ENCODE measurements around the gene YEATS4. TPM values are rescaled to one million over a fixed set of nuclear protein-coding genes. Genes with fewer than 3 reads are reported as not detected.
"Not testable (repeated sequence)": the region's sequence is repeated elsewhere in the genome, so short reads cannot be mapped to it uniquely, and the experiment has no call there.

Gene YEATS4
- total RNA-seq, result 17.9 and 26.6 TPM in 2 replicates

DNA sequence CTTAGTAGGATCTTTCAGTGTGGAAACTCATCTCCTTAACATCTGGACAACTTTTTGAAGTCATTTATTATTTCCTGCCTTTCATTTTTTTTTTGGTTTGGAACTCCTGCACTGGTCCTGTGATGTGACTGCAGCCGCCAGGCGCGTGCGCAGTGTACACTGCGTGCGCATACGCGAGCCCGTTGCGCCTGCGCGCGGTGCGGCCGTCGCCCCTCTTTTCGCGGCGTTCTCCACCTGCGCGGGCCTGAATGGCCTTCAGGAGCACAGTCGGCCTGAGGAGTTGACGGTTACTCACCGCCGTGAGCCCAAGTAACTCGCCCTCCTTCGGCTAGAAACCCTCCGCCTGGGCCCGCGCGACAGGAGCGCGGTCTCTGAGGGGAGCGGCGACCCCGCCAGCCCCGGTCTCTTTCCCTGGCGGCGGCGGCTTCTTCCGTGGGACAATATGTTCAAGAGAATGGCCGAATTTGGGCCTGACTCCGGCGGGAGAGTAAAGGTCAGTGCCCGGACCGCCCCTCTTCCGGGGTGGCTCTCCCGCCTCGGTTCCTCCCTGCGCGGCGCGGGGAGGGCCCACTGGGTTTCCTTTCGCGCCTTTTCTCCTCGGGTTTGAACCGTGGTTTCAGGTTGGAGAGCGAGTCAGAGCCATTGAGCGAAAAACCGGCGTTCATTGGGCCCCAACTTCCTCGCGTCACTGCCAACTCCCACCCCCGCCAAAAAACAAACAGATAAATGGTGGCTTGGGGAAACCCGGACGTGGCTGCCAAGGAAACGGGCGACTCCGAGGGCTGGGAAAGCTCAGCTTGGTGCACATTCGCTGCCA, at the start of gene YEATS4:
TSS of gene YEATS4 (plus strand) at position 213 of the 817 bp plus-strand sequence. CDS start at position 443, 230 bp downstream.
- DNase-seq (ENCODE audit: extremely low read depth, low read depth, low spot score), result no peak

GRCh38 chr12:69313209-69313608, 46.3 kb upstream of the YEATS4 start:
- no peak for DNase-seq (ENCODE audit: extremely low read depth, low read depth, low spot score)

DNA sequence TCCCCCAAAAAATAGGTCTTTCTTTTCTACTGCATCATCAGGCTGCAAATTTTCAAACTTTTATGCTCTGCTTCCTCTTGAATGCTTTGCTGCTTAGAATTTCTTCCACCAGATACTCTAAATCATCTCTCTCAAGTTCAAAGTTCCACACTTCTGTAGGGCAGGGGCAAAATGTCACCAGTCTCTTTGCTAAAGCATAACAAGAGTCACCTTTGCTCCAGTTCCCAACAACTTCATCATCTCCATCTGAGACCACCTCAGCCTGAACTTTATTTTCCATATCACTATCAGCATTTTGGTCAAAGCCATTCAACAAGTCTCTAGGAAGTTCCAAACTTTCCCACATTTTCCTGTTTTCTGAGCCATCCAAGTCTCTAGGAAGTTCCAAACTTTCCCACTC, 42.8 kb upstream of the YEATS4 start:
- not testable (repeated sequence) for DNase-seq (ENCODE audit: extremely low read depth, low read depth, low spot score)

DNA sequence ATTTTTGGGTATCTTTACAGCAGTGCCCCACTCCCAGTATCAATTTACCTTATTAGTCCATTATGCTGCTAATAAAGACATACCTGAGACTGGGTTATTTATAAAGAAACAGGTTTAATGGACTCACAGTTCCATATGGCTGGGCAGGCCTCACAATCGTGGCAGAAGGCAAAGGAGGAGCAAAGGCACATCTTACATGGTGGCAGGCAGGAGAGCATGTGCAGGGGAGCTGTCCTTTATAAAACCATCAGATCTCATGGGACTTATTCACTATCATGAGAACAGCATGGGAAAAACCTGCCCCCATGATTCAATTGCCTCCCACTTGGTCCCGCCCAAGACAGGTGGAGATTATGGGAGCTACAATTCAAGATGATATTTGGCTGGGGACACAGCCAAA, 42.3 kb upstream of the YEATS4 start:
- not testable (repeated sequence) for DNase-seq (ENCODE audit: extremely low read depth, low read depth, low spot score)

DNA sequence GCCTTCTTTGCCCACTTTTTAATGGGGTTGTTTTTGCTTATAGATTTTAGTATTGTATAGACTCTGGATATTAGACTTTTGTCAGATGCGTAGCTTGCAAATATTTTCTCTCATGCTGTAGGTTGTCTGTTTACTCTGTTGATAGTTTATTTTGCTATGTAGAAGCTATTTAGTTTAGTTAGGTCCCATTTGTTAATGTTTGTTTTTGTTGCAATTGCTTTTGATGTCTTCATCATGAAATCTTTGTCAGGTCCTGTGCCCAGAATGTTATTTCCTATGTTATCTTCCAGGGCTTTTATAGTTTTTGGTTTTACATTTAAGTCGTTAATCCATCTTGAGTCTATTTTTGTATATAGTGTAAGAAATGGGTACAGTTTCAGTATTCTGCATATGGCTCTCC, 41.3 kb upstream of the YEATS4 start:
- no peak for DNase-seq (ENCODE audit: extremely low read depth, low read depth, low spot score)

DNA sequence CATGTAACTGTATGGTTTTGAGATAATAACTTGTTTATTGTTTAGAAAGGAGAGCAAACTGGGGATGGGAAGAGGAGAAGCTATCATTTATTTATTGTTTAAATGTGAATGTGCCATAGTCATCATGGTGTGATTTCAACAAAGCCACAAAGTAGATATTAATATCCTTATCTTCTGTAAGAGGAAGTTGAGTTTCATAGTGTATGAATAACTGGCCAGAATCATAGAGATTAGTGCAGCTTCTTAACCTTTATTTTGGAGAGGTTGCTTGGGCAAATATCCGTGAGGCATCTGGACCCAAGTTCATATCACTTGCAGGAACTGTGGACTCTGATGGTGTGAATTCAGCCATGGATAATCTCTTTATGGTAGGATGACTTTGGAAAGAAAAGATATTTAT, 38.2 kb upstream of the YEATS4 start:
- DNase-seq (ENCODE audit: extremely low read depth, low read depth, low spot score), result no peak

- no peak for DNase-seq (ENCODE audit: extremely low read depth, low read depth, low spot score)
Observed at GRCh38 chr12:69324797-69325466, 34.6 kb upstream of the YEATS4 start.

GRCh38 chr12:69328426-69328825, 31.1 kb upstream of the YEATS4 start:
- no peak for DNase-seq (ENCODE audit: extremely low read depth, low read depth, low spot score)

- DNase-seq (ENCODE audit: extremely low read depth, low read depth, low spot score), result no peak
Observed at GRCh38 chr12:69329669-69330428, 29.7 kb upstream of the YEATS4 start.

- DNase-seq (ENCODE audit: extremely low read depth, low read depth, low spot score), result no peak
Observed at GRCh38 chr12:69330475-69331473, 28.8 kb upstream of the YEATS4 start.

- DNase-seq (ENCODE audit: extremely low read depth, low read depth, low spot score), result no peak
Observed at GRCh38 chr12:69331519-69331908, 28.0 kb upstream of the YEATS4 start.

DNA sequence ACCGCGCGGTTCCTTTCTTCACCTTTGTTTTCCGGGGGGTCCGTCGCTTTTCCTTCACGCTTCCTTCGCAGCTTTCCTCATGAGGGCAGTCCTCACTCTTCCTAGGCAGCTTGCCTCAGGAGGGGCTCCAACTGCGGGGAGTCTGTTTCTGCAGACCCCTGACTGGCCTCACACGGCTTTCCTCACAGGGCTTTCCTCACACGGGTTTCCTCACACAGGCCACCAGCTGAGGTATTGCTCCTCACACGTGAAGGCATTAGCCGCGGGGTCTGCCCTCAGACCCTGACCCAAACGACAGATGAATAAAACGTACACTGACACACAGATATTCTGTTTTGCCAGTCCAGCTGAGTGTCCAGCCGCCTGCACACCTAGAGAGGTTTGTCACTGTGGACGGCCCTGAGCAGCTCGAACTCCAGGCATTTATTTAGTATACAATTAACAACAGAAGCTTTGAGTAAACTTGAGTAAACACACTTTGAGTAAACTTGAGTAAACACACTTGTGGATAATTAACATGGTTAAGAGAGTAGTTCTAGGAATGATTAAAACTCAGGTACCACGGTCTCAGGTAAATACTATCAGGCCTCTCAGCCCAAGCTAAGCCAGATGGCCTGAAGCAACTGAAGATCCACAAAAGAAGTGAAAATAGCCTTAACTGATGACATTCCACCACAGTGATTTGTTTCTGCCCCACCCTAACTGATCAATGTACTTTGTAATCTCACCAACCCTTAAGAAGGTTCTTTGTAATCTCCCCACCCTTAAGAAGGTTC, 27.4 kb upstream of the YEATS4 start:
- DNase-seq (ENCODE audit: extremely low read depth, low read depth, low spot score), result no peak

DNA sequence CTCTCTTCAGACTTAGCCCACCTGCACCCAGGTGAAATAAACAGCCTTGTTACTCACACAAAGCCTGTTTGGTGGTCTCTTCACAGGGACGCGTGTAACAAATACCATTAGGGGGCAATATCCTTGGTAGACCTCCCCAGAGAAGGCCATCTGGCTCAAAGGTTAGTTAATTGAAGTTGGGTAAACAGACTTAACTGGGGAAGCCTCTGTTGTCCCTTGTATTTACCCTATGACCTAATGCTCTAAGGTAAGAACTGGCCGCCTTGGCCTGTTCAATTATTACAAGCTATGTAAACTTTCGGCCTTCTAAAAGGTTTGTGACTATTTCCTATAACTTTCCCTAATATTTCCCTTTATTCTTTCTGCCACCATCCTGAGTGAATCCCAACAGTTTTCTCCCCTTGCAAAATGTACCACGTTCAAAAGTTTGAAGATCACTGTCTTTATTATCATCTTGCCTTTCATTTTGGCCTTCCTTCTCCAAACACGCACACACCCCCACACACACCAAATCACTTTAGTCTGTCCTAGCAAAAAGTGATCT, 26.7 kb upstream of the YEATS4 start:
- no peak for DNase-seq (ENCODE audit: extremely low read depth, low read depth, low spot score)

GRCh38 chr12:69334158-69334557, 25.4 kb upstream of the YEATS4 start:
- no peak for DNase-seq (ENCODE audit: extremely low read depth, low read depth, low spot score)

GRCh38 chr12:69337311-69338090, 22.0 kb upstream of the YEATS4 start:
- no peak for DNase-seq (ENCODE audit: extremely low read depth, low read depth, low spot score)

DNA sequence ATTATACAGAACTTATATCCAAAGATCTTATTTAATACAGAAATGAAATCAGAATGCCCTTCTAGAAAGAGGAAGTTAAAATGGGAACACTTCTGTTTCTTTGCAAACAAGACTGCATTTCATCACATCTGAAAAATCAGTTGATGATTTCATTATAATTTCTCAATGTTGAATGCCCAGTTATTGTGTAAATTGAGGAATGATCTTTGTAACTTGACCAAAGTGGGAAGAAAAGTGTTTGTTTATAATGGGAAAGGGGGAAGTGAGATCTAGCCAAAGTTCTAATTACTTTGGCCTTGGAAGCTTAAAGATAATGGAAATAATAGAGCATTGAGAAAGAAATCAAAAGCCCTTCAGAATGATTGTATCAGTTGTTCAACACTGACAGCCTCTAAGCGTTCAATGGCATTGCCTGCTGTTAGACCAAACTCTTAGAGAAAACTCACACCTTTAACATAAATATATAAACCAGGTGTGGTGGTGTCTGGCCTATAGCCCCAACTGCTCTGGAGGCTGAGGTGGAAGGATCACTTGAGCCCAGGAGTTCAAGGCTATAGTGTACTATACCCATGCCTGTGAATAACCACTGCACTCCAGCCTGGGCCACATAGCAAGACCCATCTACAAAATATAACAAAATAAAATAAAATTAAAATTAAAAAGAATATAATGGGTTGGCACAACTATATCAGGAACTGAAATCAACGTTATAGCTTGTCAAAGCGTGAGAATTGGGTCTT, 21.3 kb upstream of the YEATS4 start:
- DNase-seq (ENCODE audit: extremely low read depth, low read depth, low spot score), result no peak

DNA sequence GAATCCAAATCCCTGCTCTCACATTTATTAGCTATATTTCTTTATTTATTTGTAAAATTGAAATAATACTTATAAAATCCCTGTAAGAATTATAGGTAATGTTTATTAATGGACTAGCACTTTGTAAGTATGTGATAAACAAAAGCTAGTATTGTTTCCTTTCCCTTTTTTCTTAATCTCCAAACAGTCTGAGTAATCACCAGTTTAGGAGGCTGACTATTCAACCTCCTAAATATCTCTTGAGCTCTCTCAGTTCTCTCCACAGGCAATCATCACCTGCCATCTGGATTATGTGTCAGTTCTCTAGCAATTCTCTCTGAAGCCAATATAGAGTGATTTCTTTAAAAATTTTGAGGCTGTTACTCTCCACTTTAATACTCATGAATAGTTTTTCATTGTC, 20.6 kb upstream of the YEATS4 start:
- DNase-seq (ENCODE audit: extremely low read depth, low read depth, low spot score), result no peak

DNA sequence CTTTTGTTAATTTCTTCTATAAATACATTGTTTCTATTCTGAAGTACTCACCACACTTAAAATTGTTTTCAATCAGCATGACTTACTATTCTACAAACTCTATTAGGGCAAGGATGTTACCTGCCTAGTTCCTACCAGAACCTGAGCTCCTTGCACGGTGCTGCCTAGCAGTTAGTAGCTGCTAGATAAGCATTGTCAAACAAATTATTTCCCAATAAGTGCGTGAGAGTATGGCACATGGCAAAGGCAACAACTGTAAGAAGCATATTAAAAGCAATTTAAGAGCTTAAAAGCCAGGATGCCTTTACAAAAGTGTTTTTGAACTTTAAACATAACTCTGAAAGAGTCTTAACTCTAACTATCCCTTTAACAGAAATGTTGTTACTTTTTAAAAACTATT, 19.5 kb upstream of the YEATS4 start:
- no peak for DNase-seq (ENCODE audit: extremely low read depth, low read depth, low spot score)
